Measurements from ENCODE around the gene EMC7. TPM values are rescaled to one million over a fixed set of nuclear protein-coding genes. Genes with fewer than 3 reads are reported as not detected.

Gene EMC7
- total and polyA plus RNA-seq, 10 of the 15 experiments (the other 5 are each of a cell fraction or from before 2014, with no cell fraction given) = 16.5 to 88.9 (median 45.0) TPM

DNA sequence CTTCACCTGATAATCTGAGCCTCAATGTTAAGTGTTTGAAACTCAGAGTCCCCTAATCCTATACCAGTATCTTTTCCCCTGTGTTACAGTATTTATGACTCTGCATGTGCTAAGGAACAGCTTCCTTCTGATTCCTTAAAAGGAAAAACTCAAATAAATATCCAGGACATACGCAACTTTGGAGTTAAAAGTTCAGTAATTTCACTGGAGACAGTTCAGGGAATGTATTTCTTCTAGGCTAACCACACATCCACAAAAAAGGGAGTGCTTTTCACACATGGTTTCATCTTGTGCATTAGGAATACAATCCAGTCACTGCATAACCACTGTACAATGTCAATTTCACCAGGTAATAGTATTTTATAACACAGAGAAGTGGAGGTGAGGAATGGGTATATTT, 31.2 kb upstream of the EMC7 start (continued):
- no peak for TF ChIP-seq MLLT1 (IDR thresholded peaks at IDR 0.05)

GRCh38 chr15:34128898-34129297, 27.2 kb upstream of the EMC7 start:
- H4K20me1 ChIP-seq (ENCODE audit: control insufficient read depth, insufficient read depth) = no peaks in the 10 kb centered on the region
- H3K9ac ChIP-seq (ENCODE audit: control insufficient read depth, insufficient read depth, low read length) = no peak overlapping the region
- intact Hi-C loops (cut with micrococcal nuclease; ENCODE audit: unreplicated experiment) (no loop called here), in situ Hi-C loops (cut with MboI) (no loop called here)
- H3K4me2 ChIP-seq (ENCODE audit: control insufficient read depth, insufficient read depth) = no peak overlapping the region
- TF ChIP-seq RBBP5 (conservative IDR thresholded peaks at IDR 0.05) (no peak), CHD1 (IDR thresholded peaks at IDR 0.05; ENCODE audit: low read depth, low read length) (no peak), FOS (IDR thresholded peaks at IDR 0.05; ENCODE audit: borderline replicate concordance, extremely low read depth, insufficient read length) (no peak), RAD21 (IDR thresholded peaks at IDR 0.05; ENCODE audit: insufficient read depth, low read depth, low read length) (no peak), RCOR1 (conservative IDR thresholded peaks at IDR 0.05; ENCODE audit: low read depth, low read length) (no peak), RB1 (IDR thresholded peaks at IDR 0.05; ENCODE audit: borderline replicate concordance) (no peak), SP1 (IDR thresholded peaks at IDR 0.05; ENCODE audit: low read depth, low read length) (no peak), ZNF384 (IDR thresholded peaks at IDR 0.05; ENCODE audit: borderline replicate concordance, low read depth, low read length) (no peak), SREBF2 (IDR thresholded peaks at IDR 0.05; ENCODE audit: low read length) (no peak), IRF3 (IDR thresholded peaks at IDR 0.05) (no peak), NR2C1 (IDR thresholded peaks at IDR 0.05) (no peak), NR2C2 (IDR thresholded peaks at IDR 0.05; ENCODE audit: borderline replicate concordance, control insufficient read depth, insufficient read length, low read depth) (no peak), DPF2 (IDR thresholded peaks at IDR 0.05) (no peak), CBX3 (IDR thresholded peaks at IDR 0.05; ENCODE audit: borderline replicate concordance, low read depth) (no peak), TCF3 (IDR thresholded peaks at IDR 0.05; ENCODE audit: borderline replicate concordance, insufficient read depth, low read depth, low read length) (no peak), KDM1A (IDR thresholded peaks at IDR 0.05; ENCODE audit: borderline replicate concordance) (no peak)
- TF ChIP-seq, protein P1, sequence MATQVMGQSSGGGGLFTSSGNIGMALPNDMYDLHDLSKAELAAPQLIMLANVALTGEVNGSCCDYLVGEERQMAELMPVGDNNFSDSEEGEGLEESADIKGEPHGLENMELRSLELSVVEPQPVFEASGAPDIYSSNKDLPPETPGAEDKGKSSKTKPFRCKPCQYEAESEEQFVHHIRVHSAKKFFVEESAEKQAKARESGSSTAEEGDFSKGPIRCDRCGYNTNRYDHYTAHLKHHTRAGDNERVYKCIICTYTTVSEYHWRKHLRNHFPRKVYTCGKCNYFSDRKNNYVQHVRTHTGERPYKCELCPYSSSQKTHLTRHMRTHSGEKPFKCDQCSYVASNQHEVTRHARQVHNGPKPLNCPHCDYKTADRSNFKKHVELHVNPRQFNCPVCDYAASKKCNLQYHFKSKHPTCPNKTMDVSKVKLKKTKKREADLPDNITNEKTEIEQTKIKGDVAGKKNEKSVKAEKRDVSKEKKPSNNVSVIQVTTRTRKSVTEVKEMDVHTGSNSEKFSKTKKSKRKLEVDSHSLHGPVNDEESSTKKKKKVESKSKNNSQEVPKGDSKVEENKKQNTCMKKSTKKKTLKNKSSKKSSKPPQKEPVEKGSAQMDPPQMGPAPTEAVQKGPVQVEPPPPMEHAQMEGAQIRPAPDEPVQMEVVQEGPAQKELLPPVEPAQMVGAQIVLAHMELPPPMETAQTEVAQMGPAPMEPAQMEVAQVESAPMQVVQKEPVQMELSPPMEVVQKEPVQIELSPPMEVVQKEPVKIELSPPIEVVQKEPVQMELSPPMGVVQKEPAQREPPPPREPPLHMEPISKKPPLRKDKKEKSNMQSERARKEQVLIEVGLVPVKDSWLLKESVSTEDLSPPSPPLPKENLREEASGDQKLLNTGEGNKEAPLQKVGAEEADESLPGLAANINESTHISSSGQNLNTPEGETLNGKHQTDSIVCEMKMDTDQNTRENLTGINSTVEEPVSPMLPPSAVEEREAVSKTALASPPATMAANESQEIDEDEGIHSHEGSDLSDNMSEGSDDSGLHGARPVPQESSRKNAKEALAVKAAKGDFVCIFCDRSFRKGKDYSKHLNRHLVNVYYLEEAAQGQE (IDR thresholded peaks at IDR 0.05; ENCODE audit: low read depth, low read length) = no peak
- FAIRE-seq = no peak
- no peaks in the 10 kb centered on the region for H3K27me3 ChIP-seq (replicated peaks in 1 of 2; ENCODE audit: control insufficient read depth in 2 of 2, insufficient read depth in 2 of 2, low read length in 1 of 2)
- WGBS (ENCODE audit: insufficient coverage, insufficient replicate concordance, low lambda C conversion rate, missing lambda C conversion rate) = 50% methylated on average over 2 of the region's 2 CpGs
- H2AFZ ChIP-seq (ENCODE audit: control insufficient read depth, low read depth, low read length) = no peak overlapping the region
- ATAC-seq = no peak
- H3K36me3 ChIP-seq (ENCODE audit: control insufficient read depth in 2 of 2, insufficient read depth in 2 of 2, low read length in 1 of 2) = no peaks in the 10 kb centered on the region
- no peak overlapping the region for H3K27ac ChIP-seq (ENCODE audit: control insufficient read depth, insufficient read depth)
- no peak for DNase-seq (ENCODE audit: low read depth, low spot score)
- H3K79me2 ChIP-seq (ENCODE audit: control insufficient read depth, insufficient read depth, low read length) = no peaks in the 10 kb centered on the region
- H3K4me3 ChIP-seq = no peak overlapping the region
- BruUV-seq (replicated peaks) = no TSS peak
- H3K9me3 ChIP-seq (replicated peaks; ENCODE audit: control insufficient read depth, insufficient read depth, low read length) = no peaks in the 10 kb centered on the region
- POLR2A ChIA-PET = no interaction called here
- CTCF ChIA-PET = no interaction called here
- RAD21 ChIA-PET (ENCODE audit: unreplicated experiment) = no interaction called here
- H3K4me1 ChIP-seq (ENCODE audit: control insufficient read depth, insufficient read depth, low read length) = no peaks in the 10 kb centered on the region
- SMC1A ChIA-PET (ENCODE audit: uncharacterized antibody, unreplicated experiment) = no interaction called here
